K562 (cell line): ENCODE measurements around the gene CBL. TPM values are rescaled to one million over a fixed set of nuclear protein-coding genes. Genes with fewer than 3 reads are reported as not detected.

ENCODE experiments used
- LEF1 ChIP-seq: fragments of 450-650 bp; IDR thresholded peaks from 2 replicates; pipeline ENCODE4 v1.6.1; 2016; ENCODE audit warnings: mild to moderate bottlenecking
- RFX5 ChIP-seq: IDR thresholded peaks from 2 replicates; pipeline ENCODE4 v1.6.1; 2011; ENCODE audit warnings: low read depth, mild to moderate bottlenecking, improper control_type of control experiment, low read length
- TOE1 ChIP-seq, 2 experiments: fragments of 450-650 bp in 1 of 2; sonication (generic) in 1 of 2; formaldehyde crosslinking in 1 of 2; IDR thresholded peaks; 2 replicates each; pipeline versions ENCODE4 v1.7.1 to v1.8.0; 2016 to 2022; ENCODE audit warnings: borderline replicate concordance in 2 of 2, mild to moderate bottlenecking in 2 of 2, antibody characterized with exemption in 1 of 2, inconsistent platforms in 1 of 2, low read depth in 1 of 2, missing genetic modification reagents in 1 of 2, moderate library complexity in 1 of 2
- ZNF174 ChIP-seq: fragments of 250-450 bp; sonication (Bioruptor Pico); IDR thresholded peaks from 2 replicates; pipeline ENCODE4 v1.4.0; 2020; ENCODE audit warnings: mild to moderate bottlenecking
- ZNF24 ChIP-seq: fragments of 450-650 bp; IDR thresholded peaks from 2 replicates; pipeline ENCODE4 v1.6.1; 2016
- ZSCAN32 ChIP-seq: fragments of 450-650 bp; formaldehyde crosslinking; IDR thresholded peaks from 2 replicates; pipeline ENCODE4 v1.4.0; 2020; ENCODE audit warnings: mild to moderate bottlenecking, moderate library complexity
- polyA plus RNA-seq, 8 experiments: library from polyadenylated mRNA; depleted of rRNA in 4 of 8; stranded (reverse) in 5 of 8; unstranded in 3 of 8; fragments of >200 nt; fragmentation: Nextera tagmentation in 2 of 8; fragmentation: Illumina TruSeq in 1 of 8; extraction: Ambion mirVana in 2 of 8; extraction: Trizol in 1 of 8; gene quantifications; 2 replicates each; pipeline versions ENCODE4 v1.2.1 to v1.2.3, GENCODE V29; 2011 to 2014; ENCODE audit warnings: inconsistent platforms in 1 of 8, missing spikeins in 1 of 8
- total RNA-seq, 7 experiments: library from RNA; depleted of rRNA in 6 of 7; stranded (reverse); fragments of >200 nt in 6 of 7; fragmentation: Illumina TruSeq in 2 of 7; extraction: Trizol in 2 of 7; gene quantifications; 2 replicates each; pipeline versions ENCODE4 v1.2.1 to v1.2.3, GENCODE V29; 2011 to 2021; ENCODE audit warnings: low replicate concordance in 1 of 7
- TF ChIP-seq, protein P1 (sequence below), 2 experiments: fragments of 450-650 bp; formaldehyde crosslinking in 1 of 2; IDR thresholded peaks; 2 replicates each; pipeline versions ENCODE4 v1.4.0 to v1.6.1; 2014 to 2020; ENCODE audit warnings: mild to moderate bottlenecking in 2 of 2, borderline replicate concordance in 1 of 2, low read depth in 1 of 2
- TF ChIP-seq, protein P2 (sequence below): fragments of 250-450 bp; sonication (Bioruptor Pico); IDR thresholded peaks from 2 replicates; pipeline ENCODE4 v1.5.0; 2021; ENCODE audit warnings: mild to moderate bottlenecking, moderate library complexity
- TF ChIP-seq, protein P3 (sequence below): fragments of 450-650 bp; IDR thresholded peaks from 2 replicates; pipeline ENCODE4 v1.6.1; 2018; ENCODE audit not compliant: partially characterized antibody
- TF ChIP-seq, protein P4 (sequence below), 2 experiments: IDR thresholded peaks; 2 replicates each; pipeline ENCODE4 v1.6.1; 2011; ENCODE audit warnings: borderline replicate concordance in 1 of 2, control low read depth in 1 of 2, low read depth in 1 of 2, low read length in 1 of 2, mild to moderate bottlenecking in 1 of 2, mixed read lengths in 1 of 2, moderate library complexity in 1 of 2; ENCODE audit not compliant: insufficient read depth in 1 of 2, insufficient read length in 1 of 2, poor library complexity in 1 of 2, severe bottlenecking in 1 of 2; ENCODE audit errors: extremely low read depth in 1 of 2

Gene CBL
- total and polyA plus RNA-seq, 9 of the 15 experiments (the other 6 are each of a cell fraction or from before 2014, with no cell fraction given): 3.2 to 24.9 (median 9.9) TPM

- TF ChIP-seq, protein P1, sequence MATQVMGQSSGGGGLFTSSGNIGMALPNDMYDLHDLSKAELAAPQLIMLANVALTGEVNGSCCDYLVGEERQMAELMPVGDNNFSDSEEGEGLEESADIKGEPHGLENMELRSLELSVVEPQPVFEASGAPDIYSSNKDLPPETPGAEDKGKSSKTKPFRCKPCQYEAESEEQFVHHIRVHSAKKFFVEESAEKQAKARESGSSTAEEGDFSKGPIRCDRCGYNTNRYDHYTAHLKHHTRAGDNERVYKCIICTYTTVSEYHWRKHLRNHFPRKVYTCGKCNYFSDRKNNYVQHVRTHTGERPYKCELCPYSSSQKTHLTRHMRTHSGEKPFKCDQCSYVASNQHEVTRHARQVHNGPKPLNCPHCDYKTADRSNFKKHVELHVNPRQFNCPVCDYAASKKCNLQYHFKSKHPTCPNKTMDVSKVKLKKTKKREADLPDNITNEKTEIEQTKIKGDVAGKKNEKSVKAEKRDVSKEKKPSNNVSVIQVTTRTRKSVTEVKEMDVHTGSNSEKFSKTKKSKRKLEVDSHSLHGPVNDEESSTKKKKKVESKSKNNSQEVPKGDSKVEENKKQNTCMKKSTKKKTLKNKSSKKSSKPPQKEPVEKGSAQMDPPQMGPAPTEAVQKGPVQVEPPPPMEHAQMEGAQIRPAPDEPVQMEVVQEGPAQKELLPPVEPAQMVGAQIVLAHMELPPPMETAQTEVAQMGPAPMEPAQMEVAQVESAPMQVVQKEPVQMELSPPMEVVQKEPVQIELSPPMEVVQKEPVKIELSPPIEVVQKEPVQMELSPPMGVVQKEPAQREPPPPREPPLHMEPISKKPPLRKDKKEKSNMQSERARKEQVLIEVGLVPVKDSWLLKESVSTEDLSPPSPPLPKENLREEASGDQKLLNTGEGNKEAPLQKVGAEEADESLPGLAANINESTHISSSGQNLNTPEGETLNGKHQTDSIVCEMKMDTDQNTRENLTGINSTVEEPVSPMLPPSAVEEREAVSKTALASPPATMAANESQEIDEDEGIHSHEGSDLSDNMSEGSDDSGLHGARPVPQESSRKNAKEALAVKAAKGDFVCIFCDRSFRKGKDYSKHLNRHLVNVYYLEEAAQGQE (IDR thresholded peaks at IDR 0.05; ENCODE audit: borderline replicate concordance): 0 out of 2 replicates have a peak, but pooled peaks have one; percentile 12
- TF ChIP-seq, protein P1 (CRISPR knock-in tag; IDR thresholded peaks at IDR 0.05; ENCODE audit: low read depth): no peak
- TF ChIP-seq LEF1 (no peak), RFX5 (no peak), ZNF174 (no peak), TOE1 (IDR thresholded peaks at IDR 0.05; ENCODE audit: borderline replicate concordance) (no peak), TOE1 (CRISPR knock-in tag; IDR thresholded peaks at IDR 0.05; ENCODE audit: borderline replicate concordance, low read depth) (no peak), ZSCAN32 (no peak), ZNF24 (no peak)
- TF ChIP-seq, protein P2, sequence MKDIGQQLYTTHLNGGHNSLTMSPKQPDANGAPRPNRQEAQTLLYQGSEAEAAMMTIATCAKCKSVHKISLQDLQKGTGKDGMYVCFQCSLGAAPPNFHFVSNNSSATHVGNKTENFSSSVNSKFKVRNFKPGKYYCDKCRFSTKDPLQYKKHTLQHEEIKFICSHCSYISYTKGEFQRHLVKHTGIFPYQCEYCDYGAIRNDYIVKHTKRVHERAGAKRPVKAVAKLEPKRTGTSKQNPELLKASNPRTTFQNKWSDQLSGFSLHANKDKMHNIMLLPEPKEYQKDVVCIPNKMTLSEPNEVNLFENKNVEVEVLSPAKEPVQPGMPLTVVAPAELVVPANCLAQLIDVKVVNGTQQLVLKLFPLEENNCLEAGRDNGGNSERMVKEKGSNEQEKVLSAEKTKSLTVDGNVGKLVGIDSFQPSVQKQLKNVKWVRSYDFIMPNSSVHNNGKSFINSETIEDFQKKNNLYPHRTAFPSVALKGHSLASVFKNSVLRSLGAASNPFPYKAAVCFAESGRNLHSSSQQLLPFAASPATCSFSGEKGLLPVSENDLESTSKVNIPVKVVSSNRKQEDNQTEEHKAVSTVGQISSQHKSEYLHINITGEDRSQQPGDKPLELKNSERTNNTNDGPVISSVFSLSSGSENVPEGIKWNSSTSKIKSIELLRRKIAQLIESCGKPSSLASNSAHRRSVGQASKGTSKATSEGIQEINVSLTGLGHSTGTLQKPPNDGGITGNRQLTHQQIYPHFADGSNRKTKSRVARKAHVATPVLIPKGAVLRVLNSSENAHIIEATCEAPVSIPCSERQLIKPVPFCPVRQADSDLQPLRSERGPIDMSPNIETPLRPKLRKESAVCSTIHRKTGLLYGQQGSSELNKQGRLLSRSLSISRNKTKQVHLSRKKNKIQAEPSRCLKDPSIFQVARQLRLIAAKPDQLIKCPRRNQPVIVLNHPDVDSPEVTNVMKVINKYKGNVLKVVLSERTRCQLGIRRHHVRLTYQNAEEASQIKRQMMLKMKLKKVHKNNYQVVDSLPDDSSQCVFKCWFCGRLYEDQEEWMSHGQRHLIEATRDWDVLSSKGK (CRISPR knock-in tag): no peak
- TF ChIP-seq, protein P3, sequence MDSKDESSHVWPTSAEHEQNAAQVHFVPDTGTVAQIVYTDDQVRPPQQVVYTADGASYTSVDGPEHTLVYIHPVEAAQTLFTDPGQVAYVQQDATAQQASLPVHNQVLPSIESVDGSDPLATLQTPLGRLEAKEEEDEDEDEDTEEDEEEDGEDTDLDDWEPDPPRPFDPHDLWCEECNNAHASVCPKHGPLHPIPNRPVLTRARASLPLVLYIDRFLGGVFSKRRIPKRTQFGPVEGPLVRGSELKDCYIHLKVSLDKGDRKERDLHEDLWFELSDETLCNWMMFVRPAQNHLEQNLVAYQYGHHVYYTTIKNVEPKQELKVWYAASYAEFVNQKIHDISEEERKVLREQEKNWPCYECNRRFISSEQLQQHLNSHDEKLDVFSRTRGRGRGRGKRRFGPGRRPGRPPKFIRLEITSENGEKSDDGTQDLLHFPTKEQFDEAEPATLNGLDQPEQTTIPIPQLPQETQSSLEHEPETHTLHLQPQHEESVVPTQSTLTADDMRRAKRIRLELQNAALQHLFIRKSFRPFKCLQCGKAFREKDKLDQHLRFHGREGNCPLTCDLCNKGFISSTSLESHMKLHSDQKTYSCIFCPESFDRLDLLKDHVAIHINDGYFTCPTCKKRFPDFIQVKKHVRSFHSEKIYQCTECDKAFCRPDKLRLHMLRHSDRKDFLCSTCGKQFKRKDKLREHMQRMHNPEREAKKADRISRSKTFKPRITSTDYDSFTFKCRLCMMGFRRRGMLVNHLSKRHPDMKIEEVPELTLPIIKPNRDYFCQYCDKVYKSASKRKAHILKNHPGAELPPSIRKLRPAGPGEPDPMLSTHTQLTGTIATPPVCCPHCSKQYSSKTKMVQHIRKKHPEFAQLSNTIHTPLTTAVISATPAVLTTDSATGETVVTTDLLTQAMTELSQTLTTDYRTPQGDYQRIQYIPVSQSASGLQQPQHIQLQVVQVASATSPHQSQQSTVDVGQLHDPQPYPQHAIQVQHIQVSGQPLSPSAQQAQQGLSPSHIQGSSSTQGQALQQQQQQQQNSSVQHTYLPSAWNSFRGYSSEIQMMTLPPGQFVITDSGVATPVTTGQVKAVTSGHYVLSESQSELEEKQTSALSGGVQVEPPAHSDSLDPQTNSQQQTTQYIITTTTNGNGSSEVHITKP: peak; percentile 50
- TF ChIP-seq, protein P4, sequence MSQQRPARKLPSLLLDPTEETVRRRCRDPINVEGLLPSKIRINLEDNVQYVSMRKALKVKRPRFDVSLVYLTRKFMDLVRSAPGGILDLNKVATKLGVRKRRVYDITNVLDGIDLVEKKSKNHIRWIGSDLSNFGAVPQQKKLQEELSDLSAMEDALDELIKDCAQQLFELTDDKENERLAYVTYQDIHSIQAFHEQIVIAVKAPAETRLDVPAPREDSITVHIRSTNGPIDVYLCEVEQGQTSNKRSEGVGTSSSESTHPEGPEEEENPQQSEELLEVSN (IDR thresholded peaks at IDR 0.05; ENCODE audit: borderline replicate concordance in 1 of 2, extremely low read depth in 1 of 2, insufficient read depth in 1 of 2, insufficient read length in 1 of 2, low read depth in 1 of 2, low read length in 1 of 2, poor library complexity in 1 of 2, severe bottlenecking in 1 of 2): no peak
These were observed 101.1 kb downstream of the CBL start (continued) for GRCh38 chr11:119307219-119307618.
